K562 (cell line): ENCODE results near the gene ELMO1. TPM values are rescaled to one million over a fixed set of nuclear protein-coding genes. Genes with fewer than 3 reads are reported as not detected.

Source experiments
- HDAC1 ChIP-seq, 2 experiments: fragments of 450-650 bp; IDR thresholded peaks; 2 replicates each; pipeline ENCODE4 v1.6.1; 2016 to 2017; ENCODE audit warnings: inconsistent platforms in 1 of 2, mild to moderate bottlenecking in 1 of 2, moderate library complexity in 1 of 2
- HOMEZ ChIP-seq: fragments of 250-450 bp; sonication (Bioruptor Pico); IDR thresholded peaks from 2 replicates; pipeline ENCODE4 v1.4.0; 2020; ENCODE audit warnings: mild to moderate bottlenecking, moderate library complexity
- MYBL2 ChIP-seq, 2 experiments: fragments of 450-650 bp in 1 of 2; sonication (generic) in 1 of 2; formaldehyde crosslinking in 1 of 2; IDR thresholded peaks; 2 replicates each; pipeline versions ENCODE4 v1.6.1 to v1.8.1; 2017 to 2022; ENCODE audit warnings: borderline replicate concordance in 1 of 2, inconsistent platforms in 1 of 2, low read depth in 1 of 2, mild to moderate bottlenecking in 1 of 2, missing genetic modification reagents in 1 of 2, moderate library complexity in 1 of 2
- PBX2 ChIP-seq, 2 experiments: IDR thresholded peaks in 1 of 2; conservative IDR thresholded peaks in 1 of 2; 2 replicates each; pipeline ENCODE4 v1.6.1; 2016; ENCODE audit warnings: low read depth in 2 of 2, mild to moderate bottlenecking in 1 of 2, missing compliant biosample characterization in 1 of 2, missing genetic modification characterization in 1 of 2, moderate library complexity in 1 of 2
- PTRF ChIP-seq: fragments of 450-650 bp; IDR thresholded peaks from 2 replicates; pipeline ENCODE4 v1.6.1; 2016; ENCODE audit warnings: mild to moderate bottlenecking, missing genetic modification characterization, missing compliant biosample characterization
- RBFOX2 ChIP-seq: fragments of 200-400 bp; formaldehyde crosslinking; IDR thresholded peaks from 2 replicates; pipeline ENCODE4 v1.6.1; 2017; ENCODE audit warnings: low read depth, mild to moderate bottlenecking, low read length, moderate library complexity
- SMARCB1 ChIP-seq: IDR thresholded peaks from 2 replicates; pipeline ENCODE4 v1.6.1; 2011; ENCODE audit warnings: improper control_type of control experiment, low read depth; ENCODE audit not compliant: insufficient read length
- TARDBP ChIP-seq: fragments of 450-650 bp; IDR thresholded peaks from 2 replicates; pipeline ENCODE4 v1.6.1; 2016
- TRIM24 ChIP-seq, 2 experiments: fragments of 450-650 bp; IDR thresholded peaks; 2 replicates each; pipeline ENCODE4 v1.6.1; 2016
- polyA plus RNA-seq, 8 experiments: library from polyadenylated mRNA; depleted of rRNA in 4 of 8; stranded (reverse) in 5 of 8; unstranded in 3 of 8; fragments of >200 nt; fragmentation: Nextera tagmentation in 2 of 8; fragmentation: Illumina TruSeq in 1 of 8; extraction: Ambion mirVana in 2 of 8; extraction: Trizol in 1 of 8; gene quantifications; 2 replicates each; pipeline versions ENCODE4 v1.2.1 to v1.2.3, GENCODE V29; 2011 to 2014; ENCODE audit warnings: inconsistent platforms in 1 of 8, missing spikeins in 1 of 8
- total RNA-seq, 7 experiments: library from RNA; depleted of rRNA in 6 of 7; stranded (reverse); fragments of >200 nt in 6 of 7; fragmentation: Illumina TruSeq in 2 of 7; extraction: Trizol in 2 of 7; gene quantifications; 2 replicates each; pipeline versions ENCODE4 v1.2.1 to v1.2.3, GENCODE V29; 2011 to 2021; ENCODE audit warnings: low replicate concordance in 1 of 7
- TF ChIP-seq, protein P1 (sequence below): fragments of 250-450 bp; sonication (Bioruptor Pico); IDR thresholded peaks from 2 replicates; pipeline ENCODE4 v1.4.0; 2020; ENCODE audit warnings: mild to moderate bottlenecking, moderate library complexity, borderline replicate concordance

The ELMO1 gene
- total and polyA plus RNA-seq, 9 of the 15 experiments (the other 6 are each of a cell fraction or from before 2014, with no cell fraction given), result 0.36 to 7.2 (median 3.6) TPM

DNA sequence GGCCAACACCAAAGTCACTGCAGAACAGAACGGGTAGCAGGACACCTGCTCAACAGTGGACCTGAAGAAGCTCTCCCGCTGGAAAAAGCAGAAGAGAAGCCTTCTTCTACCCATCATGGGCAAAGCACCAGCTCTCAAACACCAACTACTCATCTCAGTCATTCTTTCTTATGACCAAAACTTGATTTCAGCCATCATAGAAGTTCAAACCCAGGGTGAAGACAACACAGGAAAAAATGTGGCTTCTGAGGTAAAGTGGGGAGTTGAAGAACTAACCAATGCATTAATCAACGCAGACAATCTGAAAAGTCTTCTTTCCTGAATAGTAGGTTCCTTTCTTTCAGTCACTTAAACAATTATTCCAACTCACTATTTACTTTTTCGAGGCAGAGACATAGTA lies 83.3 kb downstream of the ELMO1 start (continued):
- no peak for TF ChIP-seq TRIM24 (IDR thresholded peaks at IDR 0.05)
- no peak for TF ChIP-seq PBX2 (CRISPR knock-in tag; IDR thresholded peaks at IDR 0.05; ENCODE audit: low read depth)
- no peak for TF ChIP-seq PBX2 (tag; conservative IDR thresholded peaks at IDR 0.05; ENCODE audit: low read depth)
- TF ChIP-seq, protein P1, sequence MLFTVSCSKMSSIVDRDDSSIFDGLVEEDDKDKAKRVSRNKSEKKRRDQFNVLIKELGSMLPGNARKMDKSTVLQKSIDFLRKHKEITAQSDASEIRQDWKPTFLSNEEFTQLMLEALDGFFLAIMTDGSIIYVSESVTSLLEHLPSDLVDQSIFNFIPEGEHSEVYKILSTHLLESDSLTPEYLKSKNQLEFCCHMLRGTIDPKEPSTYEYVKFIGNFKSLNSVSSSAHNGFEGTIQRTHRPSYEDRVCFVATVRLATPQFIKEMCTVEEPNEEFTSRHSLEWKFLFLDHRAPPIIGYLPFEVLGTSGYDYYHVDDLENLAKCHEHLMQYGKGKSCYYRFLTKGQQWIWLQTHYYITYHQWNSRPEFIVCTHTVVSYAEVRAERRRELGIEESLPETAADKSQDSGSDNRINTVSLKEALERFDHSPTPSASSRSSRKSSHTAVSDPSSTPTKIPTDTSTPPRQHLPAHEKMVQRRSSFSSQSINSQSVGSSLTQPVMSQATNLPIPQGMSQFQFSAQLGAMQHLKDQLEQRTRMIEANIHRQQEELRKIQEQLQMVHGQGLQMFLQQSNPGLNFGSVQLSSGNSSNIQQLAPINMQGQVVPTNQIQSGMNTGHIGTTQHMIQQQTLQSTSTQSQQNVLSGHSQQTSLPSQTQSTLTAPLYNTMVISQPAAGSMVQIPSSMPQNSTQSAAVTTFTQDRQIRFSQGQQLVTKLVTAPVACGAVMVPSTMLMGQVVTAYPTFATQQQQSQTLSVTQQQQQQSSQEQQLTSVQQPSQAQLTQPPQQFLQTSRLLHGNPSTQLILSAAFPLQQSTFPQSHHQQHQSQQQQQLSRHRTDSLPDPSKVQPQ (CRISPR knock-in tag), result no peak
- no peak for TF ChIP-seq PTRF (tag)
- TF ChIP-seq MYBL2 (IDR thresholded peaks at IDR 0.05; ENCODE audit: low read depth), result no peak
- TF ChIP-seq MYBL2 (CRISPR knock-in tag; IDR thresholded peaks at IDR 0.05; ENCODE audit: borderline replicate concordance), result no peak
- no peak for TF ChIP-seq HOMEZ (CRISPR knock-in tag)
- TF ChIP-seq RBFOX2, result no peak
- no peak for TF ChIP-seq SMARCB1
- TF ChIP-seq HDAC1 (IDR thresholded peaks at IDR 0.05), result no peak
- no peak for TF ChIP-seq TARDBP
